SH-SY5Y (cell line): Measurements from ENCODE around the gene RHOBTB3.

Experiments used
- GATA2 ChIP-seq: IDR thresholded peaks from 2 replicates; pipeline ENCODE4 v1.6.1; 2011; ENCODE audit warnings: mild to moderate bottlenecking, low read depth, low read length
- GATA3 ChIP-seq: IDR thresholded peaks from 2 replicates; pipeline ENCODE4 v1.6.1; 2011; ENCODE audit warnings: low read depth, mild to moderate bottlenecking, low read length, moderate library complexity

The RHOBTB3 gene

GRCh38 chr5:95821110-95822021, 90.2 kb downstream of the RHOBTB3 start:
- TF ChIP-seq GATA2, result peak; percentile 84
- no peak; the same call in 1 of the 2 replicates for TF ChIP-seq GATA3

GRCh38 chr5:95822043-95822541, 91.0 kb downstream of the RHOBTB3 start:
- TF ChIP-seq GATA2 (no peak), GATA3 (no peak)

DNA sequence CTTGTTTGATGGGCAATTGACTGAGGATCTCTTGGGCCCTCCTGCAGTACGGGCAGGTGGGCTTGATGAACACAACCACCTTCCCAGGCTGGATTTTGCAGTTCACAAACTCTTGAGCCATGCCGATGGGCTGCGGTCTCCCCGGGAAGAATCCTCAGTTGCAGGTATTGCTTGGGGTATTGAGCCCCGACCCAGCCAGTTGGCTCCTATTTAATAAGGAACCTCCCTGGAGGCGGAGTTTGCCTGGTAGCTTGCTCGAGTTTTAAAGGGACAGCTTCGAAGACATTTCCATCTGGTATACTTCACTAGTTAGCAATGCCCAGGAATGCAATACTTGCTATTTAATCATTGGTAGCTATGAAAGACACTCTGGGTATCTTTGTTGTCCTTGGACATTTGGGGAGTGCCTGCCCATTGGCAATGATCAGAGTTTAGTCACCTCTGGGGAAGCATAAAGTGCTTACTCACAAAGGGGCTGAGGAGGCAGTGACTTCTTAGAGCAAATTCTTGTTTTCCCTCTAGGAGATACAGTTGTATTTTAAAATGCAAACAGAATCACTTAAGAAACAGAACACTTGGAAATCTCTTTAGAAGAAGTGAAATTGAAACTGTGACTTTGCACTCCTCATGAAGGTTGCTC, 91.5 kb downstream of the RHOBTB3 start, which contains the start of gene GLRX:
Gene GLRX (minus strand): TSS at position 185 of the 640 bp plus-strand sequence. CDS start 64 bp downstream, at position 121.
- no peak for TF ChIP-seq GATA2
- TF ChIP-seq GATA3, result no peak

DNA sequence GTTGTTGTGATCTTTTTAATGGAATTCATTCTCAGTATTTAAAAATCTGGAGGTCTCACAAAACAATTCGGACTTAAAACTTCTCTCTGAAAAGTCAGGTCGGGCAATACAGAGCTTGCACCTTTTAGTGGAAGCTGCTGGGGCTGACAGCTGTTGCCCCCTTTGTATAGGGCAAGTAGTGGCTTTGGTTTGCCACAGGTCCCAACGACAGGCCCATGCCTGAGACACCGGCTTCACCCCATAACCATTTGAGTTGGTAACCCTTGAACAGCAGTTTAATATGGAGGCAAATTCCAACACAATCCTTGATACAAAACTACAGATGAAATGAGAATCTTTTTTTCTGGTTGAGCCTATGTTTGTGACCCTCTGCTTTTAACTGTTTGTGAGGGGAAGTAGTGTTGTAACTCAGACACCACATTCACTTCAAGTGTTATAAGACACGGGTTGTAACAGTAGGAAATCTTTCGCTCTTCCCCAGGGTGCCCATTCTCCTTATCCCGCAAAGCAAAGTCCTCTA, 92.1 kb downstream of the RHOBTB3 start:
- TF ChIP-seq GATA3 (no peak), GATA2 (no peak)

GRCh38 chr5:95823738-95824609, 92.8 kb downstream of the RHOBTB3 start:
- TF ChIP-seq GATA2, result no peak
- no peak for TF ChIP-seq GATA3

DNA sequence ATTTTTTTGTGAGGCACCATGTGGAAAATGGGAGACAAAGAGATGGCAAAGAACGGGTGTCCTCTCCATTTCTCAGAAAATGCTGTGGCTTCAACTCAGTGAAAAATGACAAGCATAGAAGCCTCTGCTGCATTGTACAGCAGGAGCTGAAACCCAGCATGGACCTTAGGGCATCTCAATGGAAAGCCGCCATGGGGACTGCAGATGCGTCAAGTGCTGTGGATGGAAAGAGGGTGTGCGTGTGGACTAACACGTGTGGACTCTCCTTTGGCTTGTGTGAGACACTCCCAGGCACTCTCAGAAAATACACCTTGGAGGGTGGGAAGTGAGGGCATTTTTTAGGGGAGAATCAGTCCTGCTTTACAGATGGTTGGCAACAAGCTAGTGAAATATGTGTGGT, 93.6 kb downstream of the RHOBTB3 start:
- TF ChIP-seq GATA3, result no peak
- TF ChIP-seq GATA2, result no peak

GRCh38 chr5:95825495-95825894, 94.4 kb downstream of the RHOBTB3 start:
- TF ChIP-seq GATA2 (no peak), GATA3 (no peak)

GRCh38 chr5:95826949-95827891, 96.1 kb downstream of the RHOBTB3 start:
- TF ChIP-seq GATA3 (no peak), GATA2 (no peak)

GRCh38 chr5:95827892-95828246, 96.7 kb downstream of the RHOBTB3 start:
- no peak for TF ChIP-seq GATA2
- no peak for TF ChIP-seq GATA3

GRCh38 chr5:95830226-95830625, 99.1 kb downstream of the RHOBTB3 start:
- no peak for TF ChIP-seq GATA2
- TF ChIP-seq GATA3, result no peak

DNA sequence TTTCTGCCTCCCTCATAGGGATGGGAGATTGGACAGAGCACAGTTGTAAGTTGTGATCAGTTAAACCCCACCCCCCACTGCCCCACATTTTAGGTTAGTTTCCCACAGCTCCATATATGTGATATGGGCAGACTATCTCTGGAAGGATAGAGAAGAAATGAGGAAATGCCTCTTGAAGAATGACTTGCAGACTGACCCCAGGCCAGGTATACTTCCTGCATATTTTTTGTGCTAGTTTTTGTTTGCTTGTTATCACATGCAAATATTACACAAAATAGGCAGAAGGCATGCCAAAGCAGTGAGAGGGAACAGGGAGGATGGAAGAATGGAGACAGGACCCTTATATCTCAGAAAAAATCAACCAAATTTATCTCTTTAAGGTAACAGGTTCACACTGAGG, 101.5 kb downstream of the RHOBTB3 start:
- TF ChIP-seq GATA3, result no peak
- TF ChIP-seq GATA2, result no peak

DNA sequence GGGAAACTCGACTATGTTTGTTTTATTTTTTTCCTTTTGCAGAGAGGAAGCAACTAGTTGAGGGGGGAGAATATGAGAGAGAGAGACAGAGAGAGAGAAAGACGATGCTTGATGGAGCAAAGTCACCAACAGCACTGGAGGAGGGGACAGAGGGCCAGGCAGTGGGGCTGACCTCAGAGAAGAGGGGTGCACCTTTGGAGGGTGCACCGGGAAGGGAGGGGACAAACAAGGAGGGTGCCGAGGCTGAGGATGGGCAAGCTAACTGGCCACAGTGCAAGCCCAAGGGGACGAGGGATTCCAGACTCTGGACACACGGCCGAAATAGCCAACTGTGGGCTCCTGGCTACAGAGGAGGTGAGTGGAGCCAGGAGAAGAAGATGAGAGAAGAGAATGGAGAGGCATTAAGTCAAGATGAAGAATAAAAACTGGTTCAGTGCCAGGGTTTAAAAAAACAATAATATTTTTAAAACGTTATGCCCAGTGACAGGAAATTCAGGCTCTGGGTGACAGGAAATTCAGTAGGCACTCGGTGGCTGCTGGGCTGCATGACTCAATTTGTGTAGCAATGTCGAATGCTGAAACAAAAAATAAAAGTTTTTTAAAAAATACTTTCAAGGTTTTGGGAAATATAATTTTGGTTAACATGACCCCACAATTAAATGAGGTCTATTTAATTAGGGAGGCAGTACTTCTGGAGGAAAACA, 104.7 kb downstream of the RHOBTB3 start:
- TF ChIP-seq GATA2, result no peak
- TF ChIP-seq GATA3, result no peak
